GM12878 (cell line): Measurements from ENCODE around the gene F10. TPM values are rescaled to one million over a fixed set of nuclear protein-coding genes. Genes with fewer than 3 reads are reported as not detected.

Source experiments
- ATAC-seq: fragments of 200-7000 bp; cut with Tn5 transposase; 3 replicates; pipeline ENCODE4 v1.9.1; 2020; ENCODE audit warnings: mild to moderate bottlenecking, moderate library complexity
- BruUV-seq: library from RNA; stranded (reverse); fragments of 400-500 nt; replicated peaks from 2 replicates; lab custom pipeline; 2021; lab: Mats Ljungman, UMichigan
- CTCF ChIA-PET: fragments of 300-600 bp; sonication (Branson Sonifier 250); formaldehyde crosslinking; extraction: SDS; loops from one replicate; lab custom pipeline; 2021; ENCODE audit warnings: inconsistent platforms; lab: Yijun Ruan, JAX
- POLR2A ChIA-PET: fragments of 350-600 bp; formaldehyde crosslinking; extraction: SDS; loops from one replicate; lab custom pipeline; 2021; ENCODE audit warnings: inconsistent platforms; lab: Charles Lee
- RAD21 ChIA-PET: fragments of 300-600 bp; sonication (Branson Sonifier 250); formaldehyde crosslinking; loops from one replicate; lab custom pipeline; 2023; ENCODE audit warnings: antibody characterized with exemption; ENCODE audit not compliant: unreplicated experiment; lab: Charles Lee
- SMC1A ChIA-PET: fragments of 300-600 bp; sonication (Branson Sonifier 250); formaldehyde crosslinking; loops from one replicate; lab custom pipeline; 2023; ENCODE audit not compliant: unreplicated experiment, uncharacterized antibody; lab: Charles Lee
- DNase-seq: peaks from one replicate; pipeline ENCODE4 v3.0.0-alpha.2; 2011; ENCODE audit warnings: low read depth, low spot score
- FAIRE-seq: peaks from 3 replicates; lab custom pipeline; 2011; peaks lifted over from hg19 to GRCh38; lab: Jason Lieb, UNC
- H2AFZ ChIP-seq: 2 replicates; pipeline ENCODE4 v1.6.0; 2011; ENCODE audit warnings: low read depth, low read length, control low read depth; ENCODE audit not compliant: control insufficient read depth
- H3K27ac ChIP-seq: 2 replicates; pipeline ENCODE4 v1.5.1; 2011; ENCODE audit warnings: control low read depth; ENCODE audit not compliant: control insufficient read depth, insufficient read depth
- H3K27me3 ChIP-seq, 2 experiments: replicated peaks in 1 of 2; 2 replicates each; pipeline versions ENCODE4 v1.6.0 to v1.6.1; 2011; ENCODE audit warnings: low read length in 1 of 2; ENCODE audit not compliant: control insufficient read depth in 2 of 2, insufficient read depth in 2 of 2
- H3K36me3 ChIP-seq, 2 experiments: 2 replicates each; pipeline ENCODE4 v1.5.1; 2011; ENCODE audit warnings: low read length in 1 of 2; ENCODE audit not compliant: control insufficient read depth in 2 of 2, insufficient read depth in 2 of 2
- H3K4me1 ChIP-seq: 2 replicates; pipeline ENCODE4 v1.6.1; 2011; ENCODE audit warnings: mild to moderate bottlenecking, low read length, moderate library complexity, mixed read lengths; ENCODE audit not compliant: control insufficient read depth, insufficient read depth
- H3K4me2 ChIP-seq: 2 replicates; pipeline ENCODE4 v1.6.0; 2011; ENCODE audit warnings: control low read depth; ENCODE audit not compliant: control insufficient read depth, insufficient read depth
- H3K4me3 ChIP-seq: fragments of 200-600 bp; sonication (generic); 2 replicates; pipeline ENCODE4 v1.5.1; 2016
- H3K79me2 ChIP-seq: 2 replicates; pipeline ENCODE4 v1.6.0; 2011; ENCODE audit warnings: low read length; ENCODE audit not compliant: control insufficient read depth, insufficient read depth
- H3K9ac ChIP-seq: 2 replicates; pipeline ENCODE4 v1.8.0; 2011; ENCODE audit warnings: low read length, control low read depth, mixed read lengths; ENCODE audit not compliant: control insufficient read depth, insufficient read depth
- H3K9me3 ChIP-seq: replicated peaks from 3 replicates; pipeline ENCODE4 v1.5.1; 2011; ENCODE audit warnings: mild to moderate bottlenecking, low read length; ENCODE audit not compliant: control insufficient read depth, insufficient read depth
- H4K20me1 ChIP-seq: 2 replicates; pipeline ENCODE4 v1.6.0; 2011; ENCODE audit not compliant: control insufficient read depth, insufficient read depth
- CBX5 ChIP-seq: sonication (generic); IDR thresholded peaks from 2 replicates; pipeline ENCODE4 v1.6.1; 2016; ENCODE audit warnings: low read depth, moderate library complexity, mild to moderate bottlenecking, inconsistent platforms
- EP300 ChIP-seq, 2 experiments: fragments of 150-350 bp in 1 of 2; IDR thresholded peaks; 2 replicates each; pipeline ENCODE4 v1.6.1; 2011 to 2012; ENCODE audit warnings: low read depth in 2 of 2, low read length in 2 of 2, borderline replicate concordance in 1 of 2, improper control_type of control experiment in 1 of 2, inconsistent platforms in 1 of 2; ENCODE audit not compliant: control insufficient read depth in 1 of 2
- USF1 ChIP-seq: IDR thresholded peaks from 2 replicates; pipeline ENCODE4 v1.6.1; 2011; ENCODE audit warnings: borderline replicate concordance, low read depth, mild to moderate bottlenecking, moderate library complexity, mixed read lengths, low read length; ENCODE audit not compliant: insufficient read depth; ENCODE audit errors: extremely low read length
- YY1 ChIP-seq: IDR thresholded peaks from 2 replicates; pipeline ENCODE4 v1.6.1; 2011; ENCODE audit warnings: low read depth, mild to moderate bottlenecking, low read length
- ZBED1 ChIP-seq: IDR thresholded peaks from 2 replicates; pipeline ENCODE4 v1.6.1; 2016; ENCODE audit warnings: borderline replicate concordance
- ZBTB4 ChIP-seq: fragments of 450-650 bp; formaldehyde crosslinking; IDR thresholded peaks from 2 replicates; pipeline ENCODE4 v1.4.0; 2022; ENCODE audit warnings: mild to moderate bottlenecking, moderate library complexity
- WGBS: methylation state at CpG from one replicate; pipeline ENCODE4 v1.1.6; 2016; ENCODE audit warnings: low lambda C conversion rate; ENCODE audit not compliant: insufficient replicate concordance, insufficient coverage; ENCODE audit errors: missing lambda C conversion rate; 5-methylcytosine and 5-hydroxymethylcytosine counted together
- in situ Hi-C: fragments of 300-500 bp; cut with MboI; formaldehyde crosslinking; loops from 9 replicates; pipeline ENCODE4 v1.14.3; 2018; ENCODE audit warnings: mixed read lengths
- intact Hi-C: fragments of 100-400 bp; cut with micrococcal nuclease; formaldehyde crosslinking; loops from one replicate; pipeline ENCODE4 v1.14.2; 2022; ENCODE audit not compliant: unreplicated experiment
- polyA plus RNA-seq, 11 experiments: library from polyadenylated mRNA; depleted of rRNA in 4 of 11; unstranded in 6 of 11; stranded (reverse) in 5 of 11; fragments of >200 nt; fragmentation: Nextera tagmentation in 4 of 11; fragmentation: Illumina TruSeq in 1 of 11; extraction: Ambion mirVana in 4 of 11; extraction: Trizol in 1 of 11; gene quantifications; 1 replicate in 1 of 11; 2 replicates in 10 of 11; pipeline versions ENCODE4 v1.2.1 to v1.2.3, GENCODE V29; 2011 to 2016; ENCODE audit warnings: inconsistent platforms in 2 of 11, missing spikeins in 2 of 11, low read depth in 1 of 11
- total RNA-seq, 4 experiments: library from RNA; depleted of rRNA in 3 of 4; stranded (reverse); fragments of >200 nt in 3 of 4; fragmentation: Illumina TruSeq in 1 of 4; extraction: Trizol in 1 of 4; gene quantifications; 2 replicates each; pipeline versions ENCODE4 v1.2.1 to v1.2.3, GENCODE V29; 2013 to 2021

Gene F10
- total and polyA plus RNA-seq, 10 of the 15 experiments (the other 5 are each of a cell fraction or from before 2014, with no cell fraction given): not detected

GRCh38 chr13:113082198-113083021 lies 40.2 kb upstream of the F10 start:
- CTCF ChIA-PET: no interaction called here
- no peaks in the 10 kb centered on the region for H3K9me3 ChIP-seq
- no peak for DNase-seq
- no peaks in the 10 kb centered on the region for H3K4me1 ChIP-seq
- no TSS peak for BruUV-seq
- RAD21 ChIA-PET: no interaction called here
- intact Hi-C loops (no loop called here), in situ Hi-C loops (no loop called here)
- ATAC-seq: no peak
- POLR2A ChIA-PET: no interaction called here
- WGBS: 40% methylated on average over 26 of the region's 26 CpGs
- FAIRE-seq: no peak
- H3K9ac ChIP-seq: no peak overlapping the region
- no peaks in the 10 kb centered on the region for H3K36me3 ChIP-seq
- no peaks in the 10 kb centered on the region for H4K20me1 ChIP-seq
- H3K79me2 ChIP-seq: no peaks in the 10 kb centered on the region
- no peak for TF ChIP-seq EP300 (IDR thresholded peaks at IDR 0.05; ENCODE audit: borderline replicate concordance in 1 of 2, control insufficient read depth in 1 of 2, low read depth in 2 of 2, low read length in 2 of 2)
- no peak for TF ChIP-seq USF1
- TF ChIP-seq CBX5: no peak
- no peaks in the 10 kb centered on the region for H3K27me3 ChIP-seq
- SMC1A ChIA-PET: no interaction called here
- no peak overlapping the region for H3K4me2 ChIP-seq
- no peak overlapping the region for H3K4me3 ChIP-seq
- no peak overlapping the region for H3K27ac ChIP-seq
- no peak overlapping the region for H2AFZ ChIP-seq

- WGBS: 20% methylated on average over 10 of the region's 10 CpGs
- FAIRE-seq: no peak
- SMC1A ChIA-PET: no interaction called here
- H3K36me3 ChIP-seq: no peaks in the 10 kb centered on the region
- TF ChIP-seq YY1 (no peak), ZBED1 (no peak), ZBTB4 (CRISPR knock-in tag) (no peak)
- TF ChIP-seq, all 136 proteins: peak for 0
- intact Hi-C loops (no loop called here), in situ Hi-C loops (no loop called here)
- Histone ChIP-seq H3K9me3 (no peaks in the 10 kb centered on the region), H3K4me3 (no peak overlapping the region), H2AFZ (no peak overlapping the region), H3K4me1 (no peaks in the 10 kb centered on the region), H3K4me2 (no peak overlapping the region), H3K79me2 (no peaks in the 10 kb centered on the region), H3K27ac (no peak overlapping the region), H3K9ac (no peak overlapping the region), H3K27me3 (no peaks in the 10 kb centered on the region), H4K20me1 (no peaks in the 10 kb centered on the region)
- no TSS peak for BruUV-seq
- ChIA-PET POLR2A (no interaction called here), RAD21 (no interaction called here), CTCF (no interaction called here)
- DNase-seq: no peak
- no peak for ATAC-seq
Measured at GRCh38 chr13:113083022-113083373, 39.6 kb upstream of the F10 start.
